Endothelial cell of umbilical vein (primary cell): ENCODE measurements around the gene C4orf54.

Experiments
- JUN ChIP-seq: IDR thresholded peaks from 2 replicates; pipeline ENCODE4 v1.6.1; 2011; ENCODE audit warnings: borderline replicate concordance, low read depth; ENCODE audit not compliant: insufficient read length, insufficient read depth
- MYC ChIP-seq: IDR thresholded peaks from one replicate; pipeline ENCODE4 v1.6.1; 2011; ENCODE audit warnings: mild to moderate bottlenecking, low read depth, low read length
- POLR2A ChIP-seq: IDR thresholded peaks from 2 replicates; pipeline ENCODE4 v1.6.1; 2012; ENCODE audit warnings: low read depth, mild to moderate bottlenecking, control low read depth, low read length
- POLR2AphosphoS5 ChIP-seq: IDR thresholded peaks from 2 replicates; pipeline ENCODE4 v1.6.1; 2012; ENCODE audit warnings: low read depth, mild to moderate bottlenecking, control low read depth, low read length, moderate library complexity; ENCODE audit not compliant: insufficient read depth
- TF ChIP-seq, protein P1 (sequence below), 2 donors: IDR thresholded peaks; 1 replicate in 1 of 2; 2 replicates in 1 of 2; pipeline ENCODE4 v1.5.1; 2011; ENCODE audit warnings: low read length in 2 of 2, mild to moderate bottlenecking in 2 of 2, moderate library complexity in 2 of 2, control low read depth in 1 of 2, inconsistent platforms in 1 of 2, low read depth in 1 of 2; ENCODE audit not compliant: insufficient read depth in 1 of 2; ENCODE audit errors: extremely low read depth in 1 of 2

DNA sequence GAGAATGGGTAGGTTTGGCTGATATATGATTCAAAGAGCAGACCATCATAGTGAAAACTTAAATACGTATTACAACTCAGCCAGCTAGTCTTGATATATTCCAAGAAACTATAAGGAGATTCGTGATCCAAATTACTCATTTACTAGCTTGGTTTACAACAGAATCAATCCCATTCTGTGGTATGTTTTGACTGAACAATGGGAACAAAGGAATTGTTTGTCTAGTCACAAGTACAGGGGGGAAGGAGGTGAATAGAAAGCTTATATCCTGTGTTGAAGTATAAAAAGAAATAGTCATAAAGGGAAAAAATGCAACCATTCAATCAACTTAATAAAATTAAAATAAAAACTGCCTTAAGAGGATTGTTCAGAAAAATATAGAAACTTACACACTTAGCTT, 17.0 kb downstream of the C4orf54 start:
- TF ChIP-seq JUN, result no peak
- no peak for TF ChIP-seq POLR2AphosphoS5
- TF ChIP-seq, protein P1, sequence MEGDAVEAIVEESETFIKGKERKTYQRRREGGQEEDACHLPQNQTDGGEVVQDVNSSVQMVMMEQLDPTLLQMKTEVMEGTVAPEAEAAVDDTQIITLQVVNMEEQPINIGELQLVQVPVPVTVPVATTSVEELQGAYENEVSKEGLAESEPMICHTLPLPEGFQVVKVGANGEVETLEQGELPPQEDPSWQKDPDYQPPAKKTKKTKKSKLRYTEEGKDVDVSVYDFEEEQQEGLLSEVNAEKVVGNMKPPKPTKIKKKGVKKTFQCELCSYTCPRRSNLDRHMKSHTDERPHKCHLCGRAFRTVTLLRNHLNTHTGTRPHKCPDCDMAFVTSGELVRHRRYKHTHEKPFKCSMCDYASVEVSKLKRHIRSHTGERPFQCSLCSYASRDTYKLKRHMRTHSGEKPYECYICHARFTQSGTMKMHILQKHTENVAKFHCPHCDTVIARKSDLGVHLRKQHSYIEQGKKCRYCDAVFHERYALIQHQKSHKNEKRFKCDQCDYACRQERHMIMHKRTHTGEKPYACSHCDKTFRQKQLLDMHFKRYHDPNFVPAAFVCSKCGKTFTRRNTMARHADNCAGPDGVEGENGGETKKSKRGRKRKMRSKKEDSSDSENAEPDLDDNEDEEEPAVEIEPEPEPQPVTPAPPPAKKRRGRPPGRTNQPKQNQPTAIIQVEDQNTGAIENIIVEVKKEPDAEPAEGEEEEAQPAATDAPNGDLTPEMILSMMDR (IDR thresholded peaks at IDR 0.05; ENCODE audit: extremely low read depth in 1 of 2, insufficient read depth in 1 of 2, low read depth in 1 of 2, low read length in 2 of 2), result no peak
- no peak for TF ChIP-seq MYC
- no peak for TF ChIP-seq POLR2A
